Right lobe of liver (tissue), 4 donors: ENCODE measurements around the gene TMEM270.

Experiments
- POLR2A ChIP-seq: fragments of 450-650 bp; IDR thresholded peaks from one replicate; pipeline ENCODE4 v1.6.1; 2017; ENCODE audit warnings: antibody characterized with exemption, mild to moderate bottlenecking
- TF ChIP-seq, protein P1 (sequence below), 4 donors: fragments of 200-600 bp in 3 of 4; fragments of 450-650 bp in 1 of 4; IDR thresholded peaks; one replicate each; pipeline versions ENCODE4 v1.5.1 to v1.8.0; 2016 to 2022; ENCODE audit warnings: antibody characterized with exemption in 4 of 4, mild to moderate bottlenecking in 2 of 4
- donor health status: DM: no; HTN: no; CAD: no.
- donor health status: DM: no; HTN: no; CAD: no.
- donor health status: DM: no; HTN: yes; CAD: no.

DNA sequence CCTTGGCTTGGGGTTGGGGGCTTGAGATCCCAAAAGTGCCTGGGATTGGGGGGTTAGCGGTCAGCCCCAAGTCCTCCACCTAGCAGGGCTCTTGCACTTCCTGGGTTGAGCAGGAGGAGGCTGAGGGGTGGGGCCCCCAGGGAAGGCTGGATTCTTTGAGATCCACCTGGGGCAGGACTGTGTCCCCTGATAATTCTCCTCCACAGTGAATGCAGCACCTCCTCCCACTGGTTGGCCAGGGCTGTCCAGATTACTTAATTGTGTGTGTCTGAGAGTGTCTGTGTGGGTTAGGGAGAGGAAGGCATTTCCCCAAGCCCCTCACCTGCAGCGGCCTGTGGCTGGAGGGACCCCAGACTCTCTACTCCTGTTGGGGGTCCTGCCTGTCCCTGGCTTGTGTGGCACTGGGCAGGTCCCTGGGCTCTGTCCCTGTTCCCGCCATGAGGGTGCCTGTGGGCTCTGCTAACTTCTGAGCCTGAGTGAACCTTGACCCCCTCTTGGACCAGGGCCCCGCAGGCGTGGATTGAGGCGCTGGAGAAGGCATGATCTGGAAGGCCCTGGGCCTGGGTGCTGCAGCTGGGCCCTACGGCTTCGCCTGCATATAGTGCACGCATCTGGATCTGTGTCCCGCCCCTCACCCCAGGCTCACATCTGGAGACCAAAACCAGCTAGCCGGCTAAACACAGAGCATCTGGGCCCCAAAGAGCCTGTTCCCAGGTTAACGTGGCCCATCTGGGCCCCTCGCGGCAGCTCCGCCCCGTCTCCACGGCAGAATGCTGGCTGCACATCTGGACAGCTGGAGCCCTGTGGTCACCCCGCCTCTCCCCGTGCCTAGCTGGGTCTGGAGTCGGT lies 10.4 kb downstream of the TMEM270 start:
- TF ChIP-seq POLR2A, result peak; percentile 56
- TF ChIP-seq, protein P1, sequence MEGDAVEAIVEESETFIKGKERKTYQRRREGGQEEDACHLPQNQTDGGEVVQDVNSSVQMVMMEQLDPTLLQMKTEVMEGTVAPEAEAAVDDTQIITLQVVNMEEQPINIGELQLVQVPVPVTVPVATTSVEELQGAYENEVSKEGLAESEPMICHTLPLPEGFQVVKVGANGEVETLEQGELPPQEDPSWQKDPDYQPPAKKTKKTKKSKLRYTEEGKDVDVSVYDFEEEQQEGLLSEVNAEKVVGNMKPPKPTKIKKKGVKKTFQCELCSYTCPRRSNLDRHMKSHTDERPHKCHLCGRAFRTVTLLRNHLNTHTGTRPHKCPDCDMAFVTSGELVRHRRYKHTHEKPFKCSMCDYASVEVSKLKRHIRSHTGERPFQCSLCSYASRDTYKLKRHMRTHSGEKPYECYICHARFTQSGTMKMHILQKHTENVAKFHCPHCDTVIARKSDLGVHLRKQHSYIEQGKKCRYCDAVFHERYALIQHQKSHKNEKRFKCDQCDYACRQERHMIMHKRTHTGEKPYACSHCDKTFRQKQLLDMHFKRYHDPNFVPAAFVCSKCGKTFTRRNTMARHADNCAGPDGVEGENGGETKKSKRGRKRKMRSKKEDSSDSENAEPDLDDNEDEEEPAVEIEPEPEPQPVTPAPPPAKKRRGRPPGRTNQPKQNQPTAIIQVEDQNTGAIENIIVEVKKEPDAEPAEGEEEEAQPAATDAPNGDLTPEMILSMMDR (IDR thresholded peaks at IDR 0.05), result no peak
